ENCODE measurements around the gene ASGR1. TPM values are rescaled to one million over a fixed set of nuclear protein-coding genes. Genes with fewer than 3 reads are reported as not detected.
"Not testable (repeated sequence)": the region's sequence is repeated elsewhere in the genome, so short reads cannot be mapped to it uniquely, and the experiment has no call there.

ASGR1 gene
- total RNA-seq, 1 donor from 2014 or later: 1.9 TPM

GRCh38 chr17:7184647-7185046, 5.5 kb upstream of the ASGR1 start:
- Mint-ChIP-seq H3K4me3 (ENCODE audit: unreplicated experiment) (no peak overlapping the region), H3K27ac (ENCODE audit: unreplicated experiment) (no peak overlapping the region), H3K9me3 (ENCODE audit: low read depth) (no peaks in the 10 kb centered on the region), H3K4me1 (ENCODE audit: low read depth) (no peaks in the 10 kb centered on the region), H3K36me3 (ENCODE audit: low read depth) (peaks cover 8% of the 10 kb centered on the region), H3K27me3 (ENCODE audit: low read depth) (no peaks in the 10 kb centered on the region)
- no peak for TF ChIP-seq CTCF (IDR thresholded peaks at IDR 0.05)
- DNase-seq (ENCODE audit: low spot score): peak; percentile 32

- Mint-ChIP-seq H3K9me3 (ENCODE audit: low read depth) (no peaks in the 10 kb centered on the region), H3K4me3 (ENCODE audit: unreplicated experiment) (no peak overlapping the region), H3K27ac (ENCODE audit: unreplicated experiment) (peak overlapping the region; percentile 63), H3K36me3 (ENCODE audit: low read depth) (peaks cover 5% of the 10 kb centered on the region), H3K27me3 (ENCODE audit: low read depth) (no peaks in the 10 kb centered on the region), H3K4me1 (ENCODE audit: low read depth) (no peaks in the 10 kb centered on the region)
- TF ChIP-seq CTCF (IDR thresholded peaks at IDR 0.05): no peak
- peak; percentile 52 for DNase-seq (ENCODE audit: low spot score)
Observed at GRCh38 chr17:7184091-7184488, 4.9 kb upstream of the ASGR1 start.

- no peaks in the 10 kb centered on the region for H3K9me3 Mint-ChIP-seq (ENCODE audit: low read depth)
- no peak for DNase-seq (ENCODE audit: low spot score)
- H3K4me3 Mint-ChIP-seq (ENCODE audit: unreplicated experiment): no peak overlapping the region
- peaks cover 5% of the 10 kb centered on the region for H3K36me3 Mint-ChIP-seq (ENCODE audit: low read depth)
- H3K27ac Mint-ChIP-seq (ENCODE audit: unreplicated experiment): peak overlapping the region; percentile 63
- no peaks in the 10 kb centered on the region for H3K27me3 Mint-ChIP-seq (ENCODE audit: low read depth)
- TF ChIP-seq CTCF (IDR thresholded peaks at IDR 0.05): no peak
- no peaks in the 10 kb centered on the region for H3K4me1 Mint-ChIP-seq (ENCODE audit: low read depth)
Observed at GRCh38 chr17:7183433-7184090, 4.4 kb upstream of the ASGR1 start.

- not testable (repeated sequence) for H3K36me3 Mint-ChIP-seq (ENCODE audit: low read depth); H3K4me3 Mint-ChIP-seq (ENCODE audit: unreplicated experiment); H3K4me1 Mint-ChIP-seq (ENCODE audit: low read depth); H3K9me3 Mint-ChIP-seq (ENCODE audit: low read depth); H3K27me3 Mint-ChIP-seq (ENCODE audit: low read depth); H3K27ac Mint-ChIP-seq (ENCODE audit: unreplicated experiment)
- DNase-seq (ENCODE audit: low spot score): peak; percentile 5
Observed at GRCh38 chr17:7182101-7182500, 2.9 kb upstream of the ASGR1 start.

- H3K36me3 Mint-ChIP-seq (ENCODE audit: low read depth): no peaks in the 10 kb centered on the region
- no peak overlapping the region for H3K4me3 Mint-ChIP-seq (ENCODE audit: unreplicated experiment)
- peak; percentile 35 for DNase-seq (ENCODE audit: low spot score)
- no peaks in the 10 kb centered on the region for H3K4me1 Mint-ChIP-seq (ENCODE audit: low read depth)
- no peaks in the 10 kb centered on the region for H3K9me3 Mint-ChIP-seq (ENCODE audit: low read depth)
- H3K27ac Mint-ChIP-seq (ENCODE audit: unreplicated experiment): no peak overlapping the region
- TF ChIP-seq CTCF (IDR thresholded peaks at IDR 0.05): no peak
- no peaks in the 10 kb centered on the region for H3K27me3 Mint-ChIP-seq (ENCODE audit: low read depth)
Observed at GRCh38 chr17:7178973-7179316, 225 bp downstream of the ASGR1 start.

GRCh38 chr17:7177954-7178477, 1.2 kb downstream of the ASGR1 start:
- peak; percentile 68 for DNase-seq (ENCODE audit: low spot score)
- no peak for TF ChIP-seq CTCF (IDR thresholded peaks at IDR 0.05)
- H3K9me3 Mint-ChIP-seq (ENCODE audit: low read depth): no peaks in the 10 kb centered on the region
- peak overlapping the region; percentile 19 for H3K27ac Mint-ChIP-seq (ENCODE audit: unreplicated experiment)
- no peaks in the 10 kb centered on the region for H3K4me1 Mint-ChIP-seq (ENCODE audit: low read depth)
- no peak overlapping the region for H3K4me3 Mint-ChIP-seq (ENCODE audit: unreplicated experiment)
- no peaks in the 10 kb centered on the region for H3K27me3 Mint-ChIP-seq (ENCODE audit: low read depth)
- no peaks in the 10 kb centered on the region for H3K36me3 Mint-ChIP-seq (ENCODE audit: low read depth)
